ENCODE measurements around the gene VEZF1.
A peak's percentile ranks its signal among the peaks of the same experiment; 100 is the strongest.

VEZF1 gene

GRCh38 chr17:57970710-57971109 lies 17.3 kb downstream of the VEZF1 start:
- H3K79me2 ChIP-seq (ENCODE audit: low read length) = no peaks in the 10 kb centered on the region
- H3K4me2 ChIP-seq (ENCODE audit: low read length) = no peak overlapping the region
- no peak overlapping the region for H3K9ac ChIP-seq (ENCODE audit: low read length)
- peaks cover 4% of the 10 kb centered on the region; the same call in 1 of the 2 replicates for H3K27me3 ChIP-seq (ENCODE audit: low read depth, low read length)
- H3K4me1 ChIP-seq (ENCODE audit: low read length) = no peaks in the 10 kb centered on the region
- 0 out of 2 replicates have a peak, but pooled peaks cover 4% of the 10 kb centered on the region for H4K20me1 ChIP-seq (ENCODE audit: insufficient read depth, low read length)
- H3K9me3 ChIP-seq (ENCODE audit: insufficient read depth, low read length) = no peaks in the 10 kb centered on the region
- H2AFZ ChIP-seq (ENCODE audit: low read depth, low read length) = no peak overlapping the region
- TF ChIP-seq EZH2phosphoT487 (IDR thresholded peaks at IDR 0.05; ENCODE audit: low read depth) = no peak
- no peak for TF ChIP-seq CTCF (IDR thresholded peaks at IDR 0.05; ENCODE audit: low read depth, low read length)
- no peak overlapping the region for H3K27ac ChIP-seq (ENCODE audit: low read length)
- peaks cover 17% of the 10 kb centered on the region for H3K36me3 ChIP-seq (replicated peaks; ENCODE audit: low read depth, low read length)
- H3K4me3 ChIP-seq (ENCODE audit: low read length) = no peak overlapping the region

- Histone ChIP-seq H3K27ac (ENCODE audit: low read length) (no peak overlapping the region), H4K20me1 (ENCODE audit: insufficient read depth, low read length) (no peaks in the 10 kb centered on the region), H3K27me3 (ENCODE audit: low read depth, low read length) (peaks cover 4% of the 10 kb centered on the region; the same call in 1 of the 2 replicates), H3K4me1 (ENCODE audit: low read length) (no peaks in the 10 kb centered on the region), H3K79me2 (ENCODE audit: low read length) (no peaks in the 10 kb centered on the region), H3K9ac (ENCODE audit: low read length) (no peak overlapping the region), H3K4me2 (ENCODE audit: low read length) (no peak overlapping the region), H3K4me3 (ENCODE audit: low read length) (no peak overlapping the region), H3K36me3 (replicated peaks; ENCODE audit: low read depth, low read length) (peaks cover 5% of the 10 kb centered on the region), H3K9me3 (ENCODE audit: insufficient read depth, low read length) (no peaks in the 10 kb centered on the region), H2AFZ (ENCODE audit: low read depth, low read length) (no peak overlapping the region)
- TF ChIP-seq EZH2phosphoT487 (IDR thresholded peaks at IDR 0.05; ENCODE audit: low read depth) (no peak), CTCF (IDR thresholded peaks at IDR 0.05; ENCODE audit: low read depth, low read length) (no peak)
These were observed 19.6 kb downstream of the VEZF1 start for GRCh38 chr17:57968456-57968855.

- H3K9ac ChIP-seq (ENCODE audit: low read length) = no peak overlapping the region
These were observed 21.2 kb downstream of the VEZF1 start for GRCh38 chr17:57966875-57967274.

GRCh38 chr17:57966246-57966645 lies 21.8 kb downstream of the VEZF1 start:
- H3K4me2 ChIP-seq (ENCODE audit: low read length) = no peak overlapping the region

More at GRCh38 chr17:57966875-57967274, 21.2 kb downstream of the VEZF1 start:
- H4K20me1 ChIP-seq (ENCODE audit: insufficient read depth, low read length) = no peaks in the 10 kb centered on the region
- H2AFZ ChIP-seq (ENCODE audit: low read depth, low read length) = no peak overlapping the region
- no peaks in the 10 kb centered on the region for H3K79me2 ChIP-seq (ENCODE audit: low read length)
- H3K4me2 ChIP-seq (ENCODE audit: low read length) = no peak overlapping the region
- H3K9me3 ChIP-seq (ENCODE audit: insufficient read depth, low read length) = no peaks in the 10 kb centered on the region
- no peaks in the 10 kb centered on the region for H3K4me1 ChIP-seq (ENCODE audit: low read length)
- TF ChIP-seq CTCF (IDR thresholded peaks at IDR 0.05; ENCODE audit: low read depth, low read length) = peak; percentile 9; the same call in 1 of the 2 replicates
- no peak for TF ChIP-seq EZH2phosphoT487 (IDR thresholded peaks at IDR 0.05; ENCODE audit: low read depth)
- peaks cover 16% of the 10 kb centered on the region for H3K27me3 ChIP-seq (ENCODE audit: low read depth, low read length)
- peaks cover 5% of the 10 kb centered on the region for H3K36me3 ChIP-seq (replicated peaks; ENCODE audit: low read depth, low read length)
- H3K27ac ChIP-seq (ENCODE audit: low read length) = no peak overlapping the region
- H3K4me3 ChIP-seq (ENCODE audit: low read length) = no peak overlapping the region

More at GRCh38 chr17:57966246-57966645, 21.8 kb downstream of the VEZF1 start:
- Histone ChIP-seq H3K79me2 (ENCODE audit: low read length) (no peaks in the 10 kb centered on the region), H3K9me3 (ENCODE audit: insufficient read depth, low read length) (no peaks in the 10 kb centered on the region), H3K27me3 (ENCODE audit: low read depth, low read length) (peaks cover 16% of the 10 kb centered on the region), H3K4me3 (ENCODE audit: low read length) (no peak overlapping the region), H3K36me3 (replicated peaks; ENCODE audit: low read depth, low read length) (no peaks in the 10 kb centered on the region), H4K20me1 (ENCODE audit: insufficient read depth, low read length) (no peaks in the 10 kb centered on the region), H2AFZ (ENCODE audit: low read depth, low read length) (no peak overlapping the region), H3K27ac (ENCODE audit: low read length) (no peak overlapping the region), H3K4me1 (ENCODE audit: low read length) (no peaks in the 10 kb centered on the region), H3K9ac (ENCODE audit: low read length) (no peak overlapping the region)
- no peak for TF ChIP-seq CTCF (IDR thresholded peaks at IDR 0.05; ENCODE audit: low read depth, low read length)
- no peak for TF ChIP-seq EZH2phosphoT487 (IDR thresholded peaks at IDR 0.05; ENCODE audit: low read depth)

All from OCI-LY3 (cell line).